Endodermal cell (in vitro differentiated cells): ENCODE results near the gene KIRREL3. TPM values are rescaled to one million over a fixed set of nuclear protein-coding genes. Genes with fewer than 3 reads are reported as not detected.

Experiments
- DNase-seq: peaks from one replicate; pipeline ENCODE4 v3.0.0-alpha.2; 2017
- H3K27ac ChIP-seq: 2 replicates; pipeline ENCODE4 v1.5.1; 2013; ENCODE audit warnings: mild to moderate bottlenecking, low read depth, low read length, moderate library complexity
- H3K27me3 ChIP-seq: 2 replicates; pipeline ENCODE4 v1.6.1; 2013; ENCODE audit warnings: mild to moderate bottlenecking, low read length, moderate library complexity; ENCODE audit not compliant: insufficient read depth, control insufficient read depth, poor library complexity, severe bottlenecking
- H3K36me3 ChIP-seq: 2 replicates; pipeline ENCODE4 v1.7.0; 2013; ENCODE audit warnings: mild to moderate bottlenecking, low read length, moderate library complexity; ENCODE audit not compliant: control insufficient read depth, insufficient read depth
- H3K4me1 ChIP-seq: one replicate; pipeline ENCODE4 v1.7.0; 2013; ENCODE audit warnings: low read length; ENCODE audit not compliant: control insufficient read depth, insufficient read depth
- H3K4me3 ChIP-seq: 2 replicates; pipeline ENCODE4 v1.5.1; 2013; ENCODE audit warnings: mild to moderate bottlenecking, low read length, moderate library complexity
- H3K9ac ChIP-seq: 2 replicates; pipeline ENCODE4 v1.6.1; 2013; ENCODE audit warnings: mild to moderate bottlenecking, low read length, moderate library complexity; ENCODE audit not compliant: poor library complexity, severe bottlenecking; ENCODE audit errors: extremely low read depth
- H3K9me3 ChIP-seq: 2 replicates; pipeline ENCODE4 v1.6.1; 2013; ENCODE audit warnings: mild to moderate bottlenecking, low read length, moderate library complexity; ENCODE audit not compliant: control insufficient read depth
- H3K27ac Mint-ChIP-seq: 2 replicates; pipeline ENCODE4 v1.8.0; 2020; ENCODE audit warnings: mixed read lengths
- H3K27me3 Mint-ChIP-seq: 2 replicates; pipeline ENCODE4 v1.8.0; 2021; ENCODE audit warnings: mild to moderate bottlenecking, mixed read lengths; ENCODE audit not compliant: insufficient read depth
- H3K36me3 Mint-ChIP-seq: 2 replicates; pipeline ENCODE4 v1.8.0; 2020; ENCODE audit warnings: low read depth, mixed read lengths
- H3K4me1 Mint-ChIP-seq: 2 replicates; pipeline ENCODE4 v1.8.0; 2020; ENCODE audit warnings: mixed read lengths
- H3K4me3 Mint-ChIP-seq: 2 replicates; pipeline ENCODE4 v1.8.0; 2020; ENCODE audit warnings: mild to moderate bottlenecking, moderate library complexity, mixed read lengths
- H3K9me3 Mint-ChIP-seq: 2 replicates; pipeline ENCODE4 v1.8.0; 2020; ENCODE audit warnings: mild to moderate bottlenecking, mixed read lengths
- CTCF ChIP-seq: fragments of 200-600 bp; sonication (generic); conservative IDR thresholded peaks from 2 replicates; pipeline ENCODE4 v1.5.0; 2021; ENCODE audit warnings: antibody characterized with exemption, mild to moderate bottlenecking
- WGBS, 2 experiments: methylation state at CpG; one replicate each; pipeline versions ENCODE4 v1.1.5 to v1.1.7; 2013; ENCODE audit warnings: missing lambda C conversion rate in 2 of 2, mixed read lengths in 1 of 2; ENCODE audit not compliant: insufficient coverage in 1 of 2, insufficient read length in 1 of 2; 5-methylcytosine and 5-hydroxymethylcytosine counted together
- total RNA-seq, 2 donors: library from RNA; stranded (reverse); fragmentation: NEBNext Ultra II Directional in 1 of 2; extraction: Animal tissue kit (Norgen Biotek cat#: 25700) in 1 of 2; gene quantifications; 2 replicates in 1 of 2; 3 replicates in 1 of 2; pipeline ENCODE4 v1.2.1, GENCODE V29; 2021

KIRREL3 gene
- total RNA-seq, 2 donors from 2014 or later: 1.1 to 1.4 TPM

- H3K9me3 Mint-ChIP-seq: no peaks in the 10 kb centered on the region
Measured at GRCh38 chr11:126628450-126628789, 372.1 kb downstream of the KIRREL3 start.

GRCh38 chr11:126627421-126627820, 373.1 kb downstream of the KIRREL3 start:
- H3K36me3 Mint-ChIP-seq: no peaks in the 10 kb centered on the region
- no peak for DNase-seq

More at GRCh38 chr11:126628450-126628789, 372.1 kb downstream of the KIRREL3 start:
- Mint-ChIP-seq H3K4me1 (peaks cover 4% of the 10 kb centered on the region), H3K27me3 (no peaks in the 10 kb centered on the region), H3K4me3 (no peak overlapping the region), H3K36me3 (no peaks in the 10 kb centered on the region), H3K27ac (no peak overlapping the region)
- TF ChIP-seq CTCF: no peak
- no peak overlapping the region for H3K4me3 ChIP-seq
- 82 to 100% methylated on average over 1 of the region's 1 CpG for WGBS, 2 experiments
- H3K9ac ChIP-seq: no peak overlapping the region
- no peak for DNase-seq
- no peaks in the 10 kb centered on the region for H3K4me1 ChIP-seq
- H3K27ac ChIP-seq: no peak overlapping the region
- H3K36me3 ChIP-seq: no peaks in the 10 kb centered on the region
- H3K27me3 ChIP-seq: no peaks in the 10 kb centered on the region
- H3K9me3 ChIP-seq: no peaks in the 10 kb centered on the region

GRCh38 chr11:126624506-126624905, 376.1 kb downstream of the KIRREL3 start:
- no peak overlapping the region for H3K27ac ChIP-seq
- H3K27me3 Mint-ChIP-seq: no peaks in the 10 kb centered on the region
- H3K9me3 ChIP-seq: no peaks in the 10 kb centered on the region
- H3K9ac ChIP-seq: no peak overlapping the region
- 93 to 95% methylated on average over 4 to 7 of the region's 7 CpGs for WGBS, 2 experiments
- DNase-seq: no peak
- no peaks in the 10 kb centered on the region for H3K36me3 Mint-ChIP-seq
- H3K4me1 ChIP-seq: no peaks in the 10 kb centered on the region
- no peak overlapping the region for H3K27ac Mint-ChIP-seq
- H3K4me3 ChIP-seq: no peak overlapping the region
- no peaks in the 10 kb centered on the region for H3K36me3 ChIP-seq
- H3K27me3 ChIP-seq: no peaks in the 10 kb centered on the region
- no peak overlapping the region for H3K4me3 Mint-ChIP-seq
- no peaks in the 10 kb centered on the region for H3K9me3 Mint-ChIP-seq
- TF ChIP-seq CTCF: no peak
- peaks cover 8% of the 10 kb centered on the region for H3K4me1 Mint-ChIP-seq

More at GRCh38 chr11:126627421-126627820, 373.1 kb downstream of the KIRREL3 start:
- 94 to 98% methylated on average over 7 of the region's 7 CpGs for WGBS, 2 experiments
- no peak overlapping the region for H3K27ac Mint-ChIP-seq
- no peaks in the 10 kb centered on the region for H3K4me1 ChIP-seq
- H3K4me3 ChIP-seq: no peak overlapping the region
- H3K9me3 Mint-ChIP-seq: no peaks in the 10 kb centered on the region
- H3K27me3 ChIP-seq: no peaks in the 10 kb centered on the region
- H3K36me3 ChIP-seq: no peaks in the 10 kb centered on the region
- no peak overlapping the region for H3K9ac ChIP-seq
- peaks cover 4% of the 10 kb centered on the region for H3K4me1 Mint-ChIP-seq
- no peak overlapping the region for H3K4me3 Mint-ChIP-seq
- no peak overlapping the region for H3K27ac ChIP-seq
- no peaks in the 10 kb centered on the region for H3K27me3 Mint-ChIP-seq
- no peaks in the 10 kb centered on the region for H3K9me3 ChIP-seq
- no peak for TF ChIP-seq CTCF
